Measurements from ENCODE around the gene TPRA1. TPM values are rescaled to one million over a fixed set of nuclear protein-coding genes. Genes with fewer than 3 reads are reported as not detected.

Gene TPRA1
- total and polyA plus RNA-seq, 3 donors from 2014 or later = 32.6 to 59.3 (median 55.7) TPM

DNA sequence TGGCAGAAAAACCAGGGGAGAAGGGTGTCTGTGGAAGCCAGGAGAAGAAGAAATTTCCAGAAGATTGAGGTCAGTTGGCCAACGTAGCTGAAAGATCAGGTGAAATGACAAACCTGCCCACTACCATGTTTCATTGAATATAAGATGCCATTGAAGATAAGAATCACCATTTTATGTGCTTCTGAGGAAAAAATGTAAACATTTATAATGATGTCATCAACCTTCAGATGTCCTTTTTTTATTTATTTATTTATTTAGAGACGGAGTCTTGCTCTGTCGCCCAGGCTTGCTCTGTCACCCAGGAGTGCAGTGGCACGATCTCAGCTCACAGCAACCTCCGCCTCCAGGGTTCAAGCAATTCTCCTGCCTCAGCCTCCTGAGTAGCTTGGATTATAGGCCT lies 33.5 kb upstream of the TPRA1 start:
- no peak overlapping the region for H3K27ac ChIP-seq
- intact Hi-C loops (cut with DNase I; ENCODE audit: low total_unique reads) = no loop called here
- no peaks in the 10 kb centered on the region for H3K9me3 ChIP-seq
- H3K36me3 ChIP-seq (ENCODE audit: low read depth, missing control alignments) = no peaks in the 10 kb centered on the region
- no peak for TF ChIP-seq POLR2A (IDR thresholded peaks at IDR 0.05)
- TF ChIP-seq, protein P1, sequence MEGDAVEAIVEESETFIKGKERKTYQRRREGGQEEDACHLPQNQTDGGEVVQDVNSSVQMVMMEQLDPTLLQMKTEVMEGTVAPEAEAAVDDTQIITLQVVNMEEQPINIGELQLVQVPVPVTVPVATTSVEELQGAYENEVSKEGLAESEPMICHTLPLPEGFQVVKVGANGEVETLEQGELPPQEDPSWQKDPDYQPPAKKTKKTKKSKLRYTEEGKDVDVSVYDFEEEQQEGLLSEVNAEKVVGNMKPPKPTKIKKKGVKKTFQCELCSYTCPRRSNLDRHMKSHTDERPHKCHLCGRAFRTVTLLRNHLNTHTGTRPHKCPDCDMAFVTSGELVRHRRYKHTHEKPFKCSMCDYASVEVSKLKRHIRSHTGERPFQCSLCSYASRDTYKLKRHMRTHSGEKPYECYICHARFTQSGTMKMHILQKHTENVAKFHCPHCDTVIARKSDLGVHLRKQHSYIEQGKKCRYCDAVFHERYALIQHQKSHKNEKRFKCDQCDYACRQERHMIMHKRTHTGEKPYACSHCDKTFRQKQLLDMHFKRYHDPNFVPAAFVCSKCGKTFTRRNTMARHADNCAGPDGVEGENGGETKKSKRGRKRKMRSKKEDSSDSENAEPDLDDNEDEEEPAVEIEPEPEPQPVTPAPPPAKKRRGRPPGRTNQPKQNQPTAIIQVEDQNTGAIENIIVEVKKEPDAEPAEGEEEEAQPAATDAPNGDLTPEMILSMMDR (IDR thresholded peaks at IDR 0.05) = no peak
- H3K27me3 ChIP-seq = no peaks in the 10 kb centered on the region
- H3K4me3 ChIP-seq = no peak overlapping the region
- DNase-seq = no peak
- WGBS, 2 donors = 82 to 88% methylated on average over 5 of the region's 5 CpGs
- no peaks in the 10 kb centered on the region for H3K4me1 ChIP-seq

DNA sequence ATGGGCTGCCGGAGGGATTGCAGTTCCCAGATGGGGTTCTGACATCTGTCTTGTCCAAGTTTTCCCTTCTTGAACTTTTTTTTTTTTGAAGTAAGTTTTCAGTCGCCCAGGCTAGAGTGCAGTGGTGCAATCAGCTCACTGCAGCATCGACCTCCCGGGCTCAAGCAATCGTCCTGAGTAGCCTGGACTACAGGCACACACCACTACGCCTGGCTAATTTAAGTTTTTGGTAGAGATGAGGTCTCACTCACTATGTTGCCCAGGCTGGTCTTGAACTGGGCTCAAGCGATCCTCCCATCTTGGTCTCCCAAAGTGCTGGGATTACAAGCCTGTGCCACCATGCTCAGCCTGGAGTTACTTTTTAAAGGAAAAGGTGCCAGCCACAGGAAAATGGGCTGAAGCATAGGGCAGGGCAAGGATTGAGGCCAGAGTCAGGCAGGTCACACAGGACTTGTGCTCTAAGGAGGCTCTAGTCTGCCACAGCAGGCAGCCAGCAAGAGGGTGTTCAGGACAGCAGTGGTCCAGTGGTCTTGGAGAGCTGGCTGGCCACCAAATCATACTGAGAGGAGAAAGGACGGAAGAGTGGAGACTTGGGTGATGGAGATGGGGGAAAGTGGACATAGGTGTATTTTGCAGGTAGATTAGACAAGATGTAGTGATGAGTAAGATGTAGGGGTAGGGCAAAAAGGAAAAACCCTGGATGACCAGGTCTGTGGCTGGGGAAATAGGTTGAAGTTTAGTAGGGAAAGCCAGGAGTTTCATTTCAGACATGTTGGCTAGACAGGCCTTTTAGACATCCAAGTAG lies 32.4 kb upstream of the TPRA1 start:
- 89 to 94% methylated on average over 8 of the region's 8 CpGs for WGBS, 2 donors
- H3K27me3 ChIP-seq = no peaks in the 10 kb centered on the region
- DNase-seq = no peak
- intact Hi-C loops (cut with DNase I; ENCODE audit: low total_unique reads) = no loop called here
- no peaks in the 10 kb centered on the region for H3K36me3 ChIP-seq (ENCODE audit: low read depth, missing control alignments)
- no peak for TF ChIP-seq POLR2A (IDR thresholded peaks at IDR 0.05)
- TF ChIP-seq, protein P1 (IDR thresholded peaks at IDR 0.05) = no peak
- H3K4me3 ChIP-seq = no peak overlapping the region
- H3K27ac ChIP-seq = no peak overlapping the region
- H3K4me1 ChIP-seq = no peaks in the 10 kb centered on the region
- H3K9me3 ChIP-seq = no peaks in the 10 kb centered on the region

DNA sequence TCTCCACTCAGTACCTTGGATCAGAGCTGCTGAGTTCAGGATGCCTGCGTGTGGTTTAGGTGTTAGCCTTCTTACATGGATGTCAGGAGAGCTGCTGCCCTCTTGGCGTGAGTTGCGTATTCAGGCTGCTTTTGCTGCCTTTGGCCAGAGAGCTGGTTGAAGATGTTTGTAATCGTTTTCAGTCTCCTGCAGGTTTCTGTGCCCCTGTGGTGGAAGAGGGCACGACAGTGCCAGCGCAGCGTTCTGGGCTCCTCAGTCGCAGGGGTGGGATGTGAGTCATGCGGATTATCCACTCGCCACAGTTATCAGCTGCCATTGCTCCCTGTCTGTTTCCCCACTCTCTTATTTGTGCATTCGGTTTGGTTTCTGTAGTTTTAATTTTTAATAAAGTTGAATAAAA lies 31.5 kb upstream of the TPRA1 start:
- WGBS, 2 donors = 93 to 96% methylated on average over 10 to 11 of the region's 11 CpGs
- no peaks in the 10 kb centered on the region for H3K36me3 ChIP-seq (ENCODE audit: low read depth, missing control alignments)
- intact Hi-C loops (cut with DNase I; ENCODE audit: low total_unique reads) = no loop called here

DNA sequence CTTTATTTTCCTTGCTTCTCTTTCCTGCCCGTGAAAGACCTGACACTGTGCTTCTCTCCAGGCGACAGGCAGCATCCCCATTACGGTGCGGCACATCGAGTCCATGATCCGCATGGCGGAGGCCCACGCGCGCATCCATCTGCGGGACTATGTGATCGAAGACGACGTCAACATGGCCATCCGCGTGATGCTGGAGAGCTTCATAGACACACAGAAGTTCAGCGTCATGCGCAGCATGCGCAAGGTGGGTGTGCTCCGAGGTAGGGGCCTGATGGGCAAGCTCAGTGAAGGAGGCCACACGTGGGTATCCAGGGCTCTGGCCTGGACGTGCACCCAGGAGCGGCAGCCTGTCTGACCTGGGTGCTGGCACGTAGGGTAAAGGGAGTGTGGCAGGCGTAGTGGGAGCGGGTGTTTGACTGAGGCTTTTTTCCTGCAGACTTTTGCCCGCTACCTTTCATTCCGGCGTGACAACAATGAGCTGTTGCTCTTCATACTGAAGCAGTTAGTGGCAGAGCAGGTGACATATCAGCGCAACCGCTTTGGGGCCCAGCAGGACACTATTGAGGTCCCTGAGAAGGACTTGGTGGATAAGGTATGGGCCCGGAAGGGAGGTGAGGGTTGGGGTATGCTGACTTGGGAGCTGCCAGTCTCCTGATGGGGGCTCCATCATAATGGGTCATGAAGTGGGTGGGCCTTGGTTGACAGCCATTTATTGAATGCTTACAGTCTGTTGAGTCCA lies 30.3 kb upstream of the TPRA1 start:
- Histone ChIP-seq H3K27ac (no peak overlapping the region), H3K9me3 (no peaks in the 10 kb centered on the region), H3K36me3 (ENCODE audit: low read depth, missing control alignments) (no peaks in the 10 kb centered on the region), H3K4me1 (no peaks in the 10 kb centered on the region), H3K4me3 (no peak overlapping the region), H3K27me3 (no peaks in the 10 kb centered on the region)
- intact Hi-C loops (cut with DNase I; ENCODE audit: low total_unique reads) = no loop called here
- 89 to 91% methylated on average over 23 to 32 of the region's 32 CpGs for WGBS, 2 donors
- no peak for TF ChIP-seq POLR2A (IDR thresholded peaks at IDR 0.05)
- TF ChIP-seq, protein P1 (IDR thresholded peaks at IDR 0.05) = no peak
- no peak for DNase-seq

More for the DNA sequence above, 31.5 kb upstream of the TPRA1 start:
- TF ChIP-seq POLR2A (IDR thresholded peaks at IDR 0.05) = no peak
- TF ChIP-seq, protein P1 (IDR thresholded peaks at IDR 0.05) = no peak
- Histone ChIP-seq H3K4me3 (no peak overlapping the region), H3K27me3 (no peaks in the 10 kb centered on the region), H3K4me1 (no peaks in the 10 kb centered on the region), H3K9me3 (no peaks in the 10 kb centered on the region), H3K27ac (no peak overlapping the region)
- DNase-seq = no peak

Data from testis (tissue), 3 donors.